Epithelial cell of proximal tubule (primary cell): Measurements from ENCODE around the gene ILKAP. TPM values are rescaled to one million over a fixed set of nuclear protein-coding genes. Genes with fewer than 3 reads are reported as not detected.

Experiments used
- DNase-seq: peaks from one replicate; pipeline ENCODE4 v3.0.0-alpha.2; 2011; ENCODE audit warnings: low read depth
- H3K4me3 ChIP-seq: 2 replicates; pipeline ENCODE4 v1.5.1; 2011; ENCODE audit warnings: low read depth, mild to moderate bottlenecking, low read length
- total RNA-seq: library from RNA; depleted of rRNA; stranded (reverse); fragments of >200 nt; gene quantifications from 2 replicates; pipeline ENCODE4 v1.2.3, GENCODE V29; 2015
- TF ChIP-seq, protein P1 (sequence below): conservative IDR thresholded peaks from 2 replicates; pipeline ENCODE4 v1.5.1; 2012; ENCODE audit warnings: low read depth, mild to moderate bottlenecking, low read length

ILKAP gene
- total RNA-seq, 1 donor from 2014 or later, result 18.2 TPM

- H3K4me3 ChIP-seq, result no peak overlapping the region
- no peak for DNase-seq
- TF ChIP-seq, protein P1, sequence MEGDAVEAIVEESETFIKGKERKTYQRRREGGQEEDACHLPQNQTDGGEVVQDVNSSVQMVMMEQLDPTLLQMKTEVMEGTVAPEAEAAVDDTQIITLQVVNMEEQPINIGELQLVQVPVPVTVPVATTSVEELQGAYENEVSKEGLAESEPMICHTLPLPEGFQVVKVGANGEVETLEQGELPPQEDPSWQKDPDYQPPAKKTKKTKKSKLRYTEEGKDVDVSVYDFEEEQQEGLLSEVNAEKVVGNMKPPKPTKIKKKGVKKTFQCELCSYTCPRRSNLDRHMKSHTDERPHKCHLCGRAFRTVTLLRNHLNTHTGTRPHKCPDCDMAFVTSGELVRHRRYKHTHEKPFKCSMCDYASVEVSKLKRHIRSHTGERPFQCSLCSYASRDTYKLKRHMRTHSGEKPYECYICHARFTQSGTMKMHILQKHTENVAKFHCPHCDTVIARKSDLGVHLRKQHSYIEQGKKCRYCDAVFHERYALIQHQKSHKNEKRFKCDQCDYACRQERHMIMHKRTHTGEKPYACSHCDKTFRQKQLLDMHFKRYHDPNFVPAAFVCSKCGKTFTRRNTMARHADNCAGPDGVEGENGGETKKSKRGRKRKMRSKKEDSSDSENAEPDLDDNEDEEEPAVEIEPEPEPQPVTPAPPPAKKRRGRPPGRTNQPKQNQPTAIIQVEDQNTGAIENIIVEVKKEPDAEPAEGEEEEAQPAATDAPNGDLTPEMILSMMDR, result no peak
These were observed 15.6 kb downstream of the ILKAP start for GRCh38 chr2:238187618-238188548.

- no peak overlapping the region for H3K4me3 ChIP-seq
- TF ChIP-seq, protein P1, result no peak
- no peak for DNase-seq
These were observed 19.7 kb downstream of the ILKAP start for GRCh38 chr2:238183821-238184220.

DNA sequence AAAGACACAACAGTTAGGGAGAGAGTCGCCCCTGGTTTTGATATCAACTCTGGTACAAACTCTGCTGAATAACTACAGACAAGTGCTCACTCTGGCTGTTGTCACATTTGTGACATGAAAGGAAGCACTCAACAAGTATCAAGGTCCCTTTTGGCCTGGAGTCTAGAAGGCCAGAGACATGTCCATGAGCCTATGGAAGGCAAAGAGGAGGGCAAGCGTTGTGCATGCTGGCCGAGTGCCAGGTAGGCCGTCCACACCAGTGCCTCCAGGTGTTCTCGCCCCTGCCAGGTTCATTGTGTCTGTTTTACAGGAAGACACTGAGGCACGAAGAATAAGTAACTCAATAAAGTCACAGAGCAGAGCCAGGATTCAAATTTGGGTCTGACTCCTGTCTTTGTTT is 21.1 kb downstream of the ILKAP start:
- TF ChIP-seq, protein P1, result no peak

GRCh38 chr2:238180554-238180953 is 22.9 kb downstream of the ILKAP start:
- TF ChIP-seq, protein P1, result no peak
- H3K4me3 ChIP-seq, result no peak overlapping the region
- no peak for DNase-seq

More for the DNA sequence above, 21.1 kb downstream of the ILKAP start:
- H3K4me3 ChIP-seq, result no peak overlapping the region
- DNase-seq, result no peak

DNA sequence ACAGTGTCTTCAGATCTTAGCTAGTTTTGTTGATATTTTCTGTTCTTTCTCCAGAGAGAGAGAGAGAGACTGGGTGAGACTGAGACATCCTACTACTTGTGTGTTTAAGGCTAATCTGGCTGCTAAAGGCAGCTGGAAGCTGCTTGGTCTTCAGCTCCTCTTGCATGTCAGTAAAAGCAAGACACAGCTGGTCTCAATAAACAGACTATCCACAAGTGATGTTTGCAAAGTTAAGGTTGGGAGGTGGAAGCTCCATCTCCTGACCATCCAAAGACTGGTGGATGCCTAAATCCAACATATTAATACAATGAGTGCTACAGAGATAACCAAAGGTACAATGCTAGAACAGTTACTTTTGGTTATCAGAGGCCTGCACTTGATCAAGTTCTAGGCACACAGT is 26.9 kb downstream of the ILKAP start:
- TF ChIP-seq, protein P1, result no peak
- H3K4me3 ChIP-seq, result no peak overlapping the region
- no peak for DNase-seq

GRCh38 chr2:238174701-238175100 is 28.8 kb downstream of the ILKAP start:
- DNase-seq, result no peak
- TF ChIP-seq, protein P1, result no peak
- H3K4me3 ChIP-seq, result no peak overlapping the region
